HCT116 (cell line): Measurements from ENCODE around the gene NR2E1.

Experiments
- EZH2 ChIP-seq: fragments of 200-600 bp; sonication (generic); IDR thresholded peaks from 2 replicates; pipeline ENCODE4 v1.6.1; 2017; ENCODE audit warnings: antibody characterized with exemption, mixed run types
- FOSL1 ChIP-seq: IDR thresholded peaks from 2 replicates; pipeline ENCODE4 v1.6.1; 2012; ENCODE audit warnings: low read depth
- JUND ChIP-seq: IDR thresholded peaks from 2 replicates; pipeline ENCODE4 v1.6.1; 2012
- POLR2A ChIP-seq: IDR thresholded peaks from 2 replicates; pipeline ENCODE4 v1.7.0; 2011; ENCODE audit warnings: borderline replicate concordance; ENCODE audit not compliant: insufficient read depth, insufficient read length; ENCODE audit errors: extremely low read depth
- POLR2AphosphoS5 ChIP-seq: IDR thresholded peaks from 2 replicates; pipeline ENCODE4 v1.6.1; 2011; ENCODE audit warnings: mild to moderate bottlenecking, low read depth, low read length, moderate library complexity
- RAD21 ChIP-seq: IDR thresholded peaks from 2 replicates; pipeline ENCODE4 v1.6.1; 2012; ENCODE audit warnings: low read depth, mild to moderate bottlenecking
- TCF7L2 ChIP-seq: IDR thresholded peaks from 2 replicates; pipeline ENCODE4 v1.7.0; 2011; ENCODE audit warnings: borderline replicate concordance, inconsistent platforms; ENCODE audit not compliant: insufficient read depth, insufficient read length; ENCODE audit errors: extremely low read depth
- YY1 ChIP-seq: IDR thresholded peaks from 2 replicates; pipeline ENCODE4 v1.6.1; 2011; ENCODE audit warnings: low read length, low read depth, moderate library complexity, mild to moderate bottlenecking; ENCODE audit not compliant: insufficient replicate concordance; ENCODE audit errors: extremely low read depth
- ZNF274 ChIP-seq: fragments of 200-500 bp; sonication (Bioruptor generic); IDR thresholded peaks from 2 replicates; pipeline ENCODE4 v1.6.1; 2014; ENCODE audit warnings: mild to moderate bottlenecking, low read depth, low read length, inconsistent platforms
- TF ChIP-seq, protein P1 (sequence below), 3 experiments: fragments of 200-600 bp in 1 of 3; sonication (generic) in 1 of 3; IDR thresholded peaks in 2 of 3; conservative IDR thresholded peaks in 1 of 3; 2 replicates each; pipeline ENCODE4 v1.5.1; 2012 to 2017; ENCODE audit warnings: low read depth in 2 of 3, low read length in 2 of 3, antibody characterized with exemption in 1 of 3, borderline replicate concordance in 1 of 3, control low read depth in 1 of 3, mild to moderate bottlenecking in 1 of 3, mixed read lengths in 1 of 3, mixed run types in 1 of 3, moderate library complexity in 1 of 3; ENCODE audit not compliant: insufficient read depth in 1 of 3

DNA sequence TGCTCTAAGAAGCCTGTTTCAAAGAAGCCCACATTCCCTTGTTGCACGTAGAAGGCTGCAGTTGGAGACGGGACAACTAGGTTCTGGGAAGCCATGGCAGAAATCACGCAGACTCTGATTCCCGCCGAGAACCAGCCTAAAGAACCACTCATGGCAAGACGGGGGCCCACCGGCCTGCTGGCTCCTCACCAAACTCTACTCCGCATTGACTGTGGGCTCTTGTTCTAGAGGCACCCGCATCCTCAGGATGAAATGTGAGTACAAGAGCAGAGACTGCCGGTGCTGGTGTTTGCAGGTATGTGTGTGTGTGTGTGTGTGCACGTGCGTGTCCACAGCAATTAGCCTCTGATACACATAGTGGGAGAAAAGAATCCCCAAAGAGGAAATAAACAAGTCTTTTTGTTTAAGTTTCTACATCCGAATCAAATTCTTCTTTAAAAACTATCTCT is 42.3 kb upstream of the NR2E1 start:
- TF ChIP-seq, protein P1, sequence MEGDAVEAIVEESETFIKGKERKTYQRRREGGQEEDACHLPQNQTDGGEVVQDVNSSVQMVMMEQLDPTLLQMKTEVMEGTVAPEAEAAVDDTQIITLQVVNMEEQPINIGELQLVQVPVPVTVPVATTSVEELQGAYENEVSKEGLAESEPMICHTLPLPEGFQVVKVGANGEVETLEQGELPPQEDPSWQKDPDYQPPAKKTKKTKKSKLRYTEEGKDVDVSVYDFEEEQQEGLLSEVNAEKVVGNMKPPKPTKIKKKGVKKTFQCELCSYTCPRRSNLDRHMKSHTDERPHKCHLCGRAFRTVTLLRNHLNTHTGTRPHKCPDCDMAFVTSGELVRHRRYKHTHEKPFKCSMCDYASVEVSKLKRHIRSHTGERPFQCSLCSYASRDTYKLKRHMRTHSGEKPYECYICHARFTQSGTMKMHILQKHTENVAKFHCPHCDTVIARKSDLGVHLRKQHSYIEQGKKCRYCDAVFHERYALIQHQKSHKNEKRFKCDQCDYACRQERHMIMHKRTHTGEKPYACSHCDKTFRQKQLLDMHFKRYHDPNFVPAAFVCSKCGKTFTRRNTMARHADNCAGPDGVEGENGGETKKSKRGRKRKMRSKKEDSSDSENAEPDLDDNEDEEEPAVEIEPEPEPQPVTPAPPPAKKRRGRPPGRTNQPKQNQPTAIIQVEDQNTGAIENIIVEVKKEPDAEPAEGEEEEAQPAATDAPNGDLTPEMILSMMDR (IDR thresholded peaks at IDR 0.05 in 2 of 3, conservative IDR thresholded peaks at IDR 0.05 in 1 of 3; ENCODE audit: borderline replicate concordance in 1 of 3, insufficient read depth in 1 of 3, low read depth in 2 of 3, low read length in 2 of 3) = no peak
- TF ChIP-seq RAD21 (no peak), ZNF274 (no peak), POLR2A (no peak), POLR2AphosphoS5 (no peak), JUND (no peak), YY1 (no peak), TCF7L2 (no peak), EZH2 (no peak), FOSL1 (no peak)
